HFFc6 (cell line): ENCODE results near the gene MFN2. TPM values are rescaled to one million over a fixed set of nuclear protein-coding genes. Genes with fewer than 3 reads are reported as not detected.

Experiments
- DNase-seq: peaks from one replicate; pipeline ENCODE4 v3.0.0-alpha.2; 2018
- H3K27ac Mint-ChIP-seq: 2 replicates; pipeline ENCODE4 v1.8.0; 2020; ENCODE audit warnings: mild to moderate bottlenecking, mixed read lengths
- H3K27me3 Mint-ChIP-seq: 2 replicates; pipeline ENCODE4 v1.8.0; 2021; ENCODE audit warnings: mild to moderate bottlenecking, moderate library complexity, mixed read lengths; ENCODE audit not compliant: insufficient read depth
- H3K36me3 Mint-ChIP-seq: 2 replicates; pipeline ENCODE4 v1.8.0; 2021; ENCODE audit warnings: low read depth, mixed read lengths
- H3K4me1 Mint-ChIP-seq: 2 replicates; pipeline ENCODE4 v1.8.0; 2020; ENCODE audit warnings: low read depth, mixed read lengths
- H3K4me3 Mint-ChIP-seq: 2 replicates; pipeline ENCODE4 v1.8.0; 2020; ENCODE audit warnings: mild to moderate bottlenecking, moderate library complexity, mixed read lengths
- H3K9me3 Mint-ChIP-seq: 2 replicates; pipeline ENCODE4 v1.8.0; 2020; ENCODE audit warnings: mild to moderate bottlenecking, mixed read lengths
- CTCF ChIP-seq: fragments of 200-600 bp; sonication (generic); IDR thresholded peaks from 2 replicates; pipeline ENCODE4 v1.5.0; 2021; ENCODE audit warnings: antibody characterized with exemption, mild to moderate bottlenecking
- total RNA-seq, 6 experiments: library from RNA; stranded (reverse); fragmentation: NEBNext Ultra II Directional; extraction: Animal tissue kit (Norgen Biotek cat#: 25700); gene quantifications; 2 replicates in 1 of 6; 3 replicates in 5 of 6; pipeline ENCODE4 v1.2.3, GENCODE V29; 2021

MFN2 gene
- total RNA-seq, 6 experiments from 2014 or later: 92.8 to 112 (median 101) TPM

GRCh38 chr1:12051361-12051760, 71.1 kb downstream of the MFN2 start:
- Mint-ChIP-seq H3K4me1 (peaks cover 18% of the 10 kb centered on the region), H3K36me3 (no peaks in the 10 kb centered on the region), H3K9me3 (no peaks in the 10 kb centered on the region), H3K4me3 (no peak overlapping the region), H3K27ac (peak overlapping the region; percentile 46; the same call in 1 of the 2 replicates), H3K27me3 (peaks cover 8% of the 10 kb centered on the region)
- no peak for TF ChIP-seq CTCF
- DNase-seq: no peak

GRCh38 chr1:12052008-12052573, 71.8 kb downstream of the MFN2 start:
- Mint-ChIP-seq H3K9me3 (no peaks in the 10 kb centered on the region), H3K27ac (peak overlapping the region; percentile 46), H3K27me3 (peaks cover 8% of the 10 kb centered on the region), H3K4me1 (peaks cover 24% of the 10 kb centered on the region), H3K4me3 (peak overlapping the region; percentile 57), H3K36me3 (no peaks in the 10 kb centered on the region)
- no peak for TF ChIP-seq CTCF
- DNase-seq: peak; percentile 81

GRCh38 chr1:12052997-12053686, 72.9 kb downstream of the MFN2 start:
- no peak for DNase-seq
- no peak overlapping the region for H3K27ac Mint-ChIP-seq
- no peak overlapping the region for H3K4me3 Mint-ChIP-seq
- H3K36me3 Mint-ChIP-seq: no peaks in the 10 kb centered on the region
- no peak for TF ChIP-seq CTCF
- peaks cover 8% of the 10 kb centered on the region for H3K27me3 Mint-ChIP-seq
- H3K4me1 Mint-ChIP-seq: peaks cover 24% of the 10 kb centered on the region
- no peaks in the 10 kb centered on the region for H3K9me3 Mint-ChIP-seq

DNA sequence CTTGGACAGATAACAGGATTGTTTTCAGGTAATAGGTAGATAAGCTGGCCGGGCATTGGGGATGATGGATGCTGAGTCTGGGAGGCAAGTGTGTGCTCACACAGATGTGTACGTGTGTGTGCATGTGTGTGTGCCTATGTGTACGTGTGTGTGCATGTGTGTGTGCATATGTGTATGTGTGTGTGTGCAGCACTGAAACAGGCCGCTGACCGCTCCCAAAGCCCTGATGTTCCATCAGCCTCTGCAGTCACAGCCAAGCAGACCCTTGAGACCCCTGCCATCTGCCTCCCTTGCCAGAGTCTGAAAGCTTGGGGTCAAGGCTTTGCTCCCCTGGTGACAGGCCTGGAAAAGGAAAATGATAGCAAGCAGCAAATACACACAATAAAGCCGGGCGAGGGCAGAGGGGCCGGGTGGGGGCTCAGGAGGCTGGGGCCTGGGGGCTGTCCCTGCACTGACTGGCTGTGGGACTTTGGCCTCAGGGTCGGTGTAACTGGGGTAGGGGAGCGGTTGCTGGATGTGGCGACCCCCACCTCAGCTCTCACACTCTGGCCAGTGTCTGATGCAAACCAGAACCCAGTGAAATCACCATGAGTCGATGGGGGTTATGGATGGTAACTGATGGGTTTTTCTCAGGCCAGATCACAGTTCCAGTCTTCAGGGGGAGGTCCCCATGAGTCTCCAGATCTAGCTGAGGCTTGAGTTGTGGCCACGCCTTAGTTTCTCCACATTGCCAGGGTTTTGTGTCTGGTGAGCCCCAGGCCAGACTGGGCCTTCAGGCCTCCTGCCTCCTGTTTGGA, 73.7 kb downstream of the MFN2 start:
- Mint-ChIP-seq H3K36me3 (no peaks in the 10 kb centered on the region), H3K27me3 (peaks cover 3% of the 10 kb centered on the region; the same call in 1 of the 2 replicates), H3K27ac (no peak overlapping the region), H3K4me3 (no peak overlapping the region), H3K4me1 (peaks cover 24% of the 10 kb centered on the region), H3K9me3 (no peaks in the 10 kb centered on the region)
- no peak for DNase-seq
- TF ChIP-seq CTCF: no peak

DNA sequence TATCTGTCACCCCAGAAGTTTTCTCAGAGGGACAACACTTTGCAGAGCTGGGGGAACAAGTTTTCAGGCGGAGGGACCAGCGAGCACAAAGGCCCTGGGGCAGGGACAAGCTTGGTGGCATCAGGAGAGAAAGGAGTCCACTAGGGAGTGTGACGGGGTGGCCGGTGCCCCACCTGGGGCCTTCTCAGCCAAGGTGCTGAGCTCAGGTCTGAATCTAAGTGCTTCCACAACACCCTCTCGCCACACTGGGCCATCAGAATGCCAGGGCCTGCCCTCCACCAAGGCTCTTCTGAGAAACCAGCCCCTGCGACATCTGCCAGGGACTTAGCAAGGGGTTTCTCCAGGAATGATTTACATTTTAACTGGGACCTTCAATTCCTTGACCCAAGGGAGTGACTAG, 75.0 kb downstream of the MFN2 start:
- DNase-seq: no peak
- TF ChIP-seq CTCF: no peak
- H3K27me3 Mint-ChIP-seq: peaks cover 8% of the 10 kb centered on the region

More for the DNA sequence above, 75.0 kb downstream of the MFN2 start:
- H3K27ac Mint-ChIP-seq: no peak overlapping the region
- peaks cover 4% of the 10 kb centered on the region; the same call in 1 of the 2 replicates for H3K9me3 Mint-ChIP-seq
- no peak overlapping the region for H3K4me3 Mint-ChIP-seq
- H3K4me1 Mint-ChIP-seq: peaks cover 24% of the 10 kb centered on the region
- no peaks in the 10 kb centered on the region for H3K36me3 Mint-ChIP-seq
